ENCODE data around the gene LNX1.

Gene LNX1

GRCh38 chr4:53592686-53593501 is 1.6 kb upstream of the LNX1 start:
- Mint-ChIP-seq H3K27ac (no peak overlapping the region), H3K27me3 (ENCODE audit: low read depth) (peaks cover 28% of the 10 kb centered on the region), H3K9me3 (no peaks in the 10 kb centered on the region), H3K4me1 (ENCODE audit: low read depth) (peaks cover 2% of the 10 kb centered on the region), H3K4me3 (no peak overlapping the region), H3K36me3 (ENCODE audit: low read depth) (no peaks in the 10 kb centered on the region)
- no peak for DNase-seq (ENCODE audit: low spot score)

- no peak overlapping the region for H3K27ac Mint-ChIP-seq
- H3K4me1 Mint-ChIP-seq (ENCODE audit: low read depth): peaks cover 2% of the 10 kb centered on the region
- no peaks in the 10 kb centered on the region for H3K9me3 Mint-ChIP-seq
- no peaks in the 10 kb centered on the region for H3K36me3 Mint-ChIP-seq (ENCODE audit: low read depth)
- no peak for DNase-seq (ENCODE audit: low spot score)
- peaks cover 28% of the 10 kb centered on the region for H3K27me3 Mint-ChIP-seq (ENCODE audit: low read depth)
- H3K4me3 Mint-ChIP-seq: no peak overlapping the region
These were observed 836 bp upstream of the LNX1 start for GRCh38 chr4:53592122-53592521.

DNA sequence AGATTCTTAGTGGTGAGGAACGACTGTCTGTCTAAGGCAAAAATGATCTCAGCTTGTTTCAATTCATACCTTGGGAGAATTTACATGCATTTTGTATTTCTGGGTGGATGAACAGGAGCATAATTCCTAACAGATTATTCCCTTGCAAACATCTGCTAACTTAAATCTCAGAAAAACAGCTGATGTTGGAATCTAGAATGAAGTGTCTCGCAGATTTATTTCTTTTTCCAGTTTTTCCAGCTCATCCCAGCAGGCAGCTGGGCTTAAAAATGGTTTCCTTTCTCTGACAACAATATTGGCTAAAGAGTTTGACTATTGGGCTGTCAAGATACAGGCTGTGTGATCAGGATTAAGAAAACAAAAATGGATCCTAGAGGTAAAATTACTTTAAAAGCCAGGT is 1.1 kb downstream of the LNX1 start:
- Mint-ChIP-seq H3K9me3 (no peaks in the 10 kb centered on the region), H3K27me3 (ENCODE audit: low read depth) (peaks cover 28% of the 10 kb centered on the region), H3K4me3 (no peak overlapping the region), H3K27ac (no peak overlapping the region), H3K36me3 (ENCODE audit: low read depth) (no peaks in the 10 kb centered on the region), H3K4me1 (ENCODE audit: low read depth) (peaks cover 2% of the 10 kb centered on the region)
- no peak for DNase-seq (ENCODE audit: low spot score)

DNA sequence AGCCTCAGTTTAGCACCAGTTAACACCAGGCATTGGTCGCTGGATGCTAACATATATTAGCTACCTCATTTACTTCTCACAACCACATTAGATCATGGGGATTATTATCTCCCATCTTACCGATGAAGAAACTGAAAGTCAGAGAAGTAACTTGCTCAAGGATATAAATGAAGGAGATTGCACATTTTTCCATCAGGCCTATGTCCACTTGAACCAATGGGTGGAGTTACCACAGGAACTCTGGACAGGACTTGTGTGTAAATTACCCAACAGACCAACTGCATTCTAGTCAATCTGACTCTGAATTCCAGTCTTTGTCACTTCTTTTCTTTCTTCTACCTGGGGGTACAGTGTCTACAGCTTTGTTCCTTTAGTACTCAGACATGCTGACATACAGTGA is 1.8 kb downstream of the LNX1 start:
- Mint-ChIP-seq H3K4me3 (no peak overlapping the region), H3K27ac (no peak overlapping the region), H3K9me3 (no peaks in the 10 kb centered on the region), H3K4me1 (ENCODE audit: low read depth) (peaks cover 2% of the 10 kb centered on the region), H3K27me3 (ENCODE audit: low read depth) (peaks cover 28% of the 10 kb centered on the region), H3K36me3 (ENCODE audit: low read depth) (no peaks in the 10 kb centered on the region)
- no peak for DNase-seq (ENCODE audit: low spot score)

DNA sequence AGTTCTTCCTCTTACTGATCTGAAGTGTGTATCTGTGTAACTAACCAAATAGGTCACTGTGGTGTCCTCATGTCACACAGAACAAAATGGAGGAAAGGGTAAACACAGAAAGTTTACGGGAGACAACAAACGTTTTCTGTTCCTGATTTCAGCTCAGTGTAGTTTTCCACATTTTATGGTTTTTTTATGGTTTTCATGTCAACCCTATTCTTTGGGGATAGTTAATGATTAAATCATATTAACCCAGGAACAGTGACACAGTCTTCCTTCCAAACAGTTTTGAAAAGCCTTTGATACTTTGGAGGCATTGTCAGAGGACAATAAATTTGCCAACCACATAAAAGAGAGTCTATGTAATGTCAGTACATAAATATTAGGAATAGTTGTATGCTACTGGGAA is 4.2 kb downstream of the LNX1 start:
- Mint-ChIP-seq H3K9me3 (no peaks in the 10 kb centered on the region), H3K36me3 (ENCODE audit: low read depth) (no peaks in the 10 kb centered on the region), H3K4me3 (no peak overlapping the region), H3K27me3 (ENCODE audit: low read depth) (peaks cover 24% of the 10 kb centered on the region), H3K4me1 (ENCODE audit: low read depth) (peaks cover 2% of the 10 kb centered on the region), H3K27ac (no peak overlapping the region)
- no peak for DNase-seq (ENCODE audit: low spot score)

- H3K27ac Mint-ChIP-seq: no peak overlapping the region
- H3K4me3 Mint-ChIP-seq: no peak overlapping the region
- peaks cover 15% of the 10 kb centered on the region for H3K27me3 Mint-ChIP-seq (ENCODE audit: low read depth)
- H3K9me3 Mint-ChIP-seq: no peaks in the 10 kb centered on the region
- no peak for DNase-seq (ENCODE audit: low spot score)
- H3K36me3 Mint-ChIP-seq (ENCODE audit: low read depth): no peaks in the 10 kb centered on the region
- no peaks in the 10 kb centered on the region for H3K4me1 Mint-ChIP-seq (ENCODE audit: low read depth)
These were observed 5.0 kb downstream of the LNX1 start for GRCh38 chr4:53586121-53586816.

- Mint-ChIP-seq H3K27me3 (ENCODE audit: low read depth) (peaks cover 2% of the 10 kb centered on the region), H3K4me3 (no peak overlapping the region), H3K4me1 (ENCODE audit: low read depth) (no peaks in the 10 kb centered on the region), H3K27ac (no peak overlapping the region), H3K36me3 (ENCODE audit: low read depth) (no peaks in the 10 kb centered on the region), H3K9me3 (no peaks in the 10 kb centered on the region)
- no peak for DNase-seq (ENCODE audit: low spot score)
These were observed 6.6 kb downstream of the LNX1 start for GRCh38 chr4:53584658-53585057.

GRCh38 chr4:53583513-53583912 is 7.8 kb downstream of the LNX1 start:
- H3K4me3 Mint-ChIP-seq: no peak overlapping the region
- DNase-seq (ENCODE audit: low spot score): no peak
- H3K27ac Mint-ChIP-seq: no peak overlapping the region
- no peaks in the 10 kb centered on the region for H3K9me3 Mint-ChIP-seq
- H3K4me1 Mint-ChIP-seq (ENCODE audit: low read depth): no peaks in the 10 kb centered on the region
- no peaks in the 10 kb centered on the region for H3K36me3 Mint-ChIP-seq (ENCODE audit: low read depth)
- peaks cover 2% of the 10 kb centered on the region for H3K27me3 Mint-ChIP-seq (ENCODE audit: low read depth)

DNA sequence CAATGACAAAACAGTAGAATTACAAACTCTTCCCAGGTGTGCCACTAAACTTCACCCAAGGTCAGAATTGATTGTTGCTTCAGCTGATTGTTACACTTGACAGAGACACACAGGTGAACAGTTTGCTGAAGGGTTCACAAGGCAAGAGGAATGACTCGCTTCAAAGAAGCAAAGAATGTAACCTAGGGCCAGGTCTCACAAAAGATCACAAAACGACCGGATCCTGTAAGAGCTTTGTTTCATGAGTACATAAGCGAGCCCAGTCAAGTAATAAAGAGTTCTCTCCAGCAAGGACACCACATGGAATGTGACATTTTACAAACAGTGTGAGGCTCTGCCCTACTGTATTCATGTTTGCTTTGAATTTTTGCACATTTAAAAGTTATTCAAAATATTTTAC is 9.1 kb downstream of the LNX1 start:
- Mint-ChIP-seq H3K27ac (no peak overlapping the region), H3K9me3 (no peaks in the 10 kb centered on the region), H3K4me3 (no peak overlapping the region), H3K36me3 (ENCODE audit: low read depth) (no peaks in the 10 kb centered on the region), H3K4me1 (ENCODE audit: low read depth) (no peaks in the 10 kb centered on the region), H3K27me3 (ENCODE audit: low read depth) (peaks cover 2% of the 10 kb centered on the region)
- no peak for DNase-seq (ENCODE audit: low spot score)

- H3K36me3 Mint-ChIP-seq (ENCODE audit: low read depth): no peaks in the 10 kb centered on the region
- no peaks in the 10 kb centered on the region for H3K4me1 Mint-ChIP-seq (ENCODE audit: low read depth)
- H3K4me3 Mint-ChIP-seq: no peak overlapping the region
- DNase-seq (ENCODE audit: low spot score): no peak
- H3K9me3 Mint-ChIP-seq: no peaks in the 10 kb centered on the region
- peaks cover 2% of the 10 kb centered on the region for H3K27me3 Mint-ChIP-seq (ENCODE audit: low read depth)
- no peak overlapping the region for H3K27ac Mint-ChIP-seq
These were observed 11.0 kb downstream of the LNX1 start for GRCh38 chr4:53580274-53580673.

DNA sequence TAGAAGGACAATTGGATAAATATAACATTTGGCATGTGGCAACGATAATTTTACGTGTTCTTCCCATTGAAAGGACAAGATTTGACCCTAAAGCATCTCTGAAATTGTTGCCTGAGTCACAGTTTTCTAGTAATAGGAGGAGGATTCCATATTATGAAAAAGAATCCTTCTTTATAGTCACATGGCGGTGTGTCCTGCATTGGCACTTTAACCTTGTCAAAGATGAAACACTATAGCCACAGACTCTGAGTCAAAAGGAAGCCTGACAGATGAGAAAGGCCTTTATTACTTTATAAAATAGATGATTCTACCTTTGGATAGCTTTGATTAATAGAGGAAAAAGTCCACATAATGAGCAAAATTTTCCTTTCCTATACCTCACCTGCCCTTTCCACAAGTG is 11.5 kb downstream of the LNX1 start:
- DNase-seq (ENCODE audit: low spot score): no peak
- Mint-ChIP-seq H3K9me3 (no peaks in the 10 kb centered on the region), H3K4me3 (no peak overlapping the region), H3K27me3 (ENCODE audit: low read depth) (peaks cover 2% of the 10 kb centered on the region), H3K36me3 (ENCODE audit: low read depth) (no peaks in the 10 kb centered on the region), H3K4me1 (ENCODE audit: low read depth) (no peaks in the 10 kb centered on the region), H3K27ac (no peak overlapping the region)

GRCh38 chr4:53576676-53577372 is 14.5 kb downstream of the LNX1 start:
- Mint-ChIP-seq H3K9me3 (no peaks in the 10 kb centered on the region), H3K4me3 (no peak overlapping the region), H3K4me1 (ENCODE audit: low read depth) (no peaks in the 10 kb centered on the region), H3K36me3 (ENCODE audit: low read depth) (no peaks in the 10 kb centered on the region), H3K27me3 (ENCODE audit: low read depth) (no peaks in the 10 kb centered on the region), H3K27ac (no peak overlapping the region)
- DNase-seq (ENCODE audit: low spot score): no peak

- Mint-ChIP-seq H3K36me3 (ENCODE audit: low read depth) (no peaks in the 10 kb centered on the region), H3K27me3 (ENCODE audit: low read depth) (no peaks in the 10 kb centered on the region), H3K4me1 (ENCODE audit: low read depth) (no peaks in the 10 kb centered on the region), H3K9me3 (no peaks in the 10 kb centered on the region), H3K27ac (no peak overlapping the region), H3K4me3 (no peak overlapping the region)
- DNase-seq (ENCODE audit: low spot score): no peak
These were observed 15.1 kb downstream of the LNX1 start for GRCh38 chr4:53576071-53576617.

DNA sequence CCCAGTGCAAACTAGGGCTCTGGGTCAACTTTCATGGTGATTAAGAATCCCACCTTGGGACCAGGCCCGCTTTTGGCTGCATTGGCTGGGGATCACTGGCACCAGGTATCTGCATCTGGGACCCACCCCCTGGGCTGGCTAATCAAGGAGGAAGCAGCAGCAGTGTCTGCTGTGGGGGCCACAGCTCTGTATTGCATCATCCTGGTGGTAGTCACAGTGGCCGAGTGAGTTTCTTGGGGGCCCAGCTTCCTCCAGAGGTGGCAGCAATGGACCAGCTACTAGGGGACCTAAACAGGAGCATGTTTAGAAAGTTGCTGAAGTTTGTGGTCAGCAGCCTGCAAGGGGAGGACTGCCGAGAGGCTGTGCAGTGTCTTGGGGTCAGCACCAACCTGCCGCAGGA is 15.7 kb downstream of the LNX1 start:
- Mint-ChIP-seq H3K9me3 (no peaks in the 10 kb centered on the region), H3K4me1 (ENCODE audit: low read depth) (no peaks in the 10 kb centered on the region), H3K27ac (no peak overlapping the region), H3K36me3 (ENCODE audit: low read depth) (no peaks in the 10 kb centered on the region), H3K27me3 (ENCODE audit: low read depth) (no peaks in the 10 kb centered on the region), H3K4me3 (no peak overlapping the region)
- DNase-seq (ENCODE audit: low spot score): no peak
